GM12874 (cell line): ENCODE results near the gene CCM2.

Experiments used
- CTCF ChIP-seq: IDR thresholded peaks from 2 replicates; pipeline ENCODE4 v1.5.1; 2011; ENCODE audit warnings: low read depth, mild to moderate bottlenecking, control low read depth, low read length, moderate library complexity; ENCODE audit not compliant: insufficient read depth

The CCM2 gene

GRCh38 chr7:44995555-44996493, 4.2 kb upstream of the CCM2 start:
- TF ChIP-seq CTCF: no peak

- TF ChIP-seq CTCF: no peak
These were observed 1.7 kb upstream of the CCM2 start for GRCh38 chr7:44998153-44998871.

- no peak for TF ChIP-seq CTCF
These were observed 532 bp upstream of the CCM2 start for GRCh38 chr7:44999245-45000092.

- TF ChIP-seq CTCF: no peak
These were observed 1.2 kb downstream of the CCM2 start for GRCh38 chr7:45001138-45001694.

- TF ChIP-seq CTCF: no peak
These were observed 1.8 kb downstream of the CCM2 start for GRCh38 chr7:45001826-45002225.

GRCh38 chr7:45003789-45004188, 3.8 kb downstream of the CCM2 start:
- TF ChIP-seq CTCF: no peak
